LoVo (cell line): ENCODE data around the gene ROCK2.
"Not testable (repeated sequence)": the region's sequence is repeated elsewhere in the genome, so short reads cannot be mapped to it uniquely, and the experiment has no call there.

ENCODE experiments used
- DNase-seq: peaks from one replicate; pipeline ENCODE4 v3.0.0-alpha.2; 2016; ENCODE audit warnings: low spot score

ROCK2 gene

GRCh38 chr2:11179196-11179595 is 165.2 kb downstream of the ROCK2 start:
- DNase-seq: no peak

DNA sequence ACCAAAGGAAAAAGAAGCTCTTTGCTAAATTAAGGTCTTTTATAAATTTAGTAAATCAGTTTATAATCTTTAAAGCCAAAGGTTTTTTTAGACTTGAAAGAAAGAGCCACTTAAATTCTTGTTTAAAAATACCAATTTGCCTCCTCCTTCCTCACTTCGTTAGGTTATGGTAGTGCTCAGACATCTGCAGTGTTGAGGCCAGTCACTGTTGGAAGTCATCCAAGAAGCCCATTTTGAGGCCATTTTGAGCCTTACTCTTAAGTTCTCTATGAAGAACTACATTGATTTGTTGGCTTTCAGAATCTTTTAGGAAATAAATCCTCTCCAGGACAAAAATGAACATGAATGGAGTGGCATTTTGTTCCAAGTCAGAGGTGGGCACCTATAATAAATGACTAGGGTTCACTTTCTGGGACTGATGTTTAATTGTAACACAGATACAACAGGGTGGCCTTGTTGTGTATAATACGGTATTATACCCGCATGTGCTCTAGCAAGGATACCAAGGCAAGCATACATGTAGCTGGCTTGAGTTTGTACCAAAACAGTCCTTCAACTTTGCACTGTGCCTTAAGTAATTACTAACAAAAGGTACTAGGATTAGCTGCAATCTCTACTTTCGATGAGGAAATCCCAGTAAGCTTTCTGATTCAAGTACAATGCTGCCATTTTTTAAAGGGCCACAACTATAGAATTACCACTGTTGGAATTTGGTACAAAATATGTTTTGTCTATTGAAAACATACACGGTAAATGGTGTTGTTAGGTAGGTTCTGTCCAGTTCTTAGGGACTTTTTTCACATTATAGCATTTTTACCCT is 166.4 kb downstream of the ROCK2 start:
- no peak for DNase-seq

- no peak for DNase-seq
Measured at GRCh38 chr2:11175293-11175795, 169.1 kb downstream of the ROCK2 start.

- DNase-seq: no peak
Measured at GRCh38 chr2:11174222-11174621, 170.2 kb downstream of the ROCK2 start.

- DNase-seq: no peak
Measured at GRCh38 chr2:11169333-11169732, 175.1 kb downstream of the ROCK2 start.

GRCh38 chr2:11168488-11168887 is 175.9 kb downstream of the ROCK2 start:
- no peak for DNase-seq

GRCh38 chr2:11166476-11166875 is 178.0 kb downstream of the ROCK2 start:
- DNase-seq: no peak

DNA sequence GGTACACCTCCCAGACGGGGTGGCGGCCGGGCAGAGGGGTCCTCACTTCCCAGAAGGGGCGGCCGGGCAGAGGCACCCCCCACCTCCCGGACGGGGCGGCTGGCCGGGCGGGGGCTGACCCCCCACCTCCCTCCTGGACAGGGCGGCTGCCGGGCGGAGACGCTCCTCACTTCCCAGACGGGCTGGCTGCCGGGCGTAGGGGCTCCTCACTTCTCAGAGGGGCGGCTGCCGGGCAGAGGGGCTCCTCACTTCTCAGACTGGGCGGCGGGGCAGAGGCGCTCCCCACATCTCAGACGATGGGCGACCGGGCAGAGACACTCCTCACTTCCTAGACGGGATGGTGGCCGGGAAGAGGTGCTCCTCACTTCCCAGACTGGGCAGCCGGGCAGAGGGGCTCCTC is 179.4 kb downstream of the ROCK2 start:
- DNase-seq: not testable (repeated sequence)

- DNase-seq: no peak
Measured at GRCh38 chr2:11163439-11164317, 180.8 kb downstream of the ROCK2 start.

GRCh38 chr2:11161747-11162146 is 182.7 kb downstream of the ROCK2 start:
- no peak for DNase-seq

DNA sequence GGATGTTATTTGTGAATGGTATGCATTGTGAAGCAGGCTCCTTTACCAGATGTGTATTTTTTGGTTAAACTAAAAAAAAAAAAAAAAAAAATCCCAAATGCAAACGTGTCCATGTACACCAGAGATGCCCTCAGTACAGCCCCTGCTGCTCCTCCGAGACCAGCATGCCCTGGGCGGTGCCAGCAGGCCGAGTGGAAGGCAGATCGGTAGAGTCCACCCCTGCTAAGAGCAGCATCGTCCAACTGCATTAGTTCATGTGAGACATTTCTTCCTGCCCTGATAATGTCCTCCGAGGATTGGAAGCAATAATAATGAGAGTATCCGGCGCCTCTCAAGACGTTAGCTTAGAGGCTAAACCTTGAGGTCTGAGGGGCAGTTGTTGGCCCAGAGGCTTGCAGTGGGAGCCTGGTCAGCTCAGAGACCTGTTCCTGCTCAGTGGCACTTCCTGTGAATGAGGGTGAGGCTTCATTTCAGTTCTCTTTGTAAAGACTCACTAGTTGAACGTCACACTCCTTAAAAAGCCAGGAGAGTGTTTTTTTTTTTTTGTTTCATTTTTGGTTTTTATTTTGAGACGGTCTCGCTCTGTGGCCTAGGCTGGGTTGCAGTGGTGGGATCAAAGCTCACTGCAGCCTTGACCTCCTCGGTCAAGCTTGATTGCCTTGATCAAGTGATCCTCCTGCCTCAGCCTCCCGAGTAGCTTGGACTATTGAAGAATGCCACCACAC is 183.5 kb downstream of the ROCK2 start:
- DNase-seq: no peak

DNA sequence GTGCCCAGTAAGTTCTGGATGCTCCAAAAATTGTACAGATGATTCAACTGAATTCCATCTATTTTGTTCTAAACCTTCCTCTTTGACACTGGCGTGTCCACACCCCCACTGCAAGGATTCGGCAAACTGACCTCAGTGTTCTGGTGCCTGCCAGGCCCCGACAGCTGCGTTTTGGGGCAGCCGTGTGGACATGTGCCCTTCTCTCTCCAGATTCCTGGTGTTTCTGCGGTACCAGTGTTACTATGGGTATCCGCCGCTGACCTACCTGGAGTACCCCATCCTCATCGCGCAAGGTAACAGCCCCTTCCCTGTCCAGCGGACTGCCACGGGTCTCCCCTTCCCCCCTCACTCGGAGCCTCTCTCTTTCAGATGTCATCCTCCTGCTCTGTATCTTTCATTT is 184.2 kb downstream of the ROCK2 start:
- no peak for DNase-seq

DNA sequence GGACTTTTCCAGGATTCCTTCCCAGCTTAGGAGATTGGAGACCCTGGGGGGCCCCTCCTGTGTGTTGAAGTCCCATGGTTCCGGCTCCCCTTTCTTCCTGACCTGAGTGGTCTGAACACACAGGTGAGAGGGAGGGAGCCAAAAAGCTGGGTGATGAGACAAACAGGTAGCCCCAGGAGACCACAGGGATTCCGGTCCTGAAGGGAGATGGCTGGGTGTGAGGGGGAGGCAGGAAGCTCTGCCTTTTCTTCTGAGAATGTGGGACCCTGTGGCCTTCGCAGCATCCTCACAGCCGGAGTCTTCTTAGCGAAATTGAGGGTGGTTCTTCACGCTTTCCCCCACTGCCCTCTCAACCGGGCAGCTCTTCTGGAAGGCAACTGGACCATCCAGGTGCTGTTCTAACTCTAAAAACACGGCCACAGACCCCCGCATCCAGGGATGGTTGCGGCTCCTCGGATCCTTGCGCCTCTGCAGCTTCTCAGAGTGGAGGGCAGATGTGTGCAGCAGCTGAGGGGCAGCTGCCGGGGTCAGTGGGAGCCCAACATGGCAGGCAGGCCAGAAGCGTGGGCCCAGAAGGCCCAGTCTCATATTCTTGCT is 184.8 kb downstream of the ROCK2 start:
- DNase-seq: no peak

DNA sequence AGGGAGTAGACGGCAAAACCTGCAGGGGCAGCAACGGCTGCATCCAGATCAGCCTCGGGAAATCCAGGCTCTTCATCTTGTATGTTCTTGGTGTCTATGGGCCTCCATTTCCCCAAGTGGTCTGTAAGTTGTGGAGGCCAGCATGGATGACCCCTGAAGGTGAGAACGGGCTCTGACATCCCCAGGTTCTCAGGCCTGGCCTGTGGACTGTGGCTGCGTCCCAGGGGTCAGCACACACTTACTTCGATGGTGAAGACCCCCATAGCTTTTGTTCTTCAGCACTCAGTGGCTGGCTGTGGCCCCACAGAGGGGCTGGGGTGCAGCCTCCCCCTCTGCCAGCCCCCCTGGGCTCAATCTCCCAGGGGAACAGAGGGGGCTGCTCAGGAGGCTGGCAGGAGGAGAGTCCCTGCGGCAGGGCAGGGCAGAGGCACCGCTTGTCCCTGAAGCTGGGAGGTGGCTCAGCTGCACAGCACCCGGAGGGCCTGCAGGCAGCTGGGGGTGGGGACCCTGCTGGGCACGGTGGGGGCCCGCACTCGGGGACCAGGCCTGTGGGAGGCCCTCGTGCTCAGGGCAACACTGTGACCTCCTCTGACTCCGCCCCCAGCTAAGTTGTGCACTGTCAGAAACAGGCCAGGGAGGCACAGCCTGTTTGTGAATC is 185.4 kb downstream of the ROCK2 start:
- no peak for DNase-seq

GRCh38 chr2:11157731-11158130 is 186.7 kb downstream of the ROCK2 start:
- no peak for DNase-seq

DNA sequence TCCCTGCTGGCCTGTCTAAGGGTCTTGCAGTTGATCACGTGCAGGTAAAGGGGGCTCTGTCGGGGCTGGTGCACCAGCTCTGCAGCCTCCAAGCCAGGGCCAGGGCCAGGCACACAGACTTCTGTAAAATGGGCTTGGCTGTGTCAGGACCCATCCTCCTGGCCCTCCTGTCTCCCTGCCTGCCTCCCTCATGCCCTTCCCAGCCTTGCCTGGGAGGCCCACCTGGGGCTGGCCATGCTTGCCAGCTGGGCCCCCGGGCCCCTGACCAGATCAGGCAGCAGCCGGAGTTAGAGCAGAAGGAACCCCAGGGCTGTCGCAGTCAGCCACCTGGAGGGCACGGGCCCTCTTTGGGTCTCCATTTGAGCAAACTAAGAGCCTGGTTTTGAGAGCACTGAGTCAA is 187.1 kb downstream of the ROCK2 start:
- no peak for DNase-seq

DNA sequence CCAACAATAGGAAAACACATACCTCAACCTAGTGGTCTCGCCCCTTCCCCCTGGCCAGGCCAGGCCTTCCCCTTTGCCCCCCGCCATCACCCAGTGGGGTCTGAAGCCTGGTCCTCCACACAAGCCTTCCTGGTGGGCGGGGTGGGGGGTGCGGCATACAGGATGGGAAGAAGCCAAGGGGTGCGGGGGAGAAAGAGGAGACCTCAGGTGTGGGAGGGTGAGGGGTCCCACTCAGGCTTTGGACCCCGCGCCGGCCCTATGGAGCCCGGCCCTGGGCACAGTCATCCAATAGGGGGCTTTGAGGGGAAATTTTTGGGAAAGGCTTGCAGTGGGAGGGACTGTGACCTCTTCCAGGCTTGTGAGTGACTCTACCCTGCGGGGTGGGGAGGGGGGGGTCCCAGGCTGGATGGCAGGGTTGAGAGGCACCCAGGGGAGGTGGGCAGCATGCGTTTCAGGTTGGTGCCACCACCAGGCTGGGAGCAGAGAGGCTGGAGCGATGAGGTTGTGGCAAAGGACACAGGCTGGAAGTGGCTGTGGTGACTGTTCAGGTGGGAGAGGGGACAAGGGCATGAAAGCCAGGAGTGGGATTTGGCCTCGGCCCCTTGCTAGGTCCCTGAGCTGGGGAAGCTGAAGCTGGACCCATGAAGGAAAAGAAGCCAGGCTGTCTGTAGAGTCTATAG is 187.9 kb downstream of the ROCK2 start:
- no peak for DNase-seq

DNA sequence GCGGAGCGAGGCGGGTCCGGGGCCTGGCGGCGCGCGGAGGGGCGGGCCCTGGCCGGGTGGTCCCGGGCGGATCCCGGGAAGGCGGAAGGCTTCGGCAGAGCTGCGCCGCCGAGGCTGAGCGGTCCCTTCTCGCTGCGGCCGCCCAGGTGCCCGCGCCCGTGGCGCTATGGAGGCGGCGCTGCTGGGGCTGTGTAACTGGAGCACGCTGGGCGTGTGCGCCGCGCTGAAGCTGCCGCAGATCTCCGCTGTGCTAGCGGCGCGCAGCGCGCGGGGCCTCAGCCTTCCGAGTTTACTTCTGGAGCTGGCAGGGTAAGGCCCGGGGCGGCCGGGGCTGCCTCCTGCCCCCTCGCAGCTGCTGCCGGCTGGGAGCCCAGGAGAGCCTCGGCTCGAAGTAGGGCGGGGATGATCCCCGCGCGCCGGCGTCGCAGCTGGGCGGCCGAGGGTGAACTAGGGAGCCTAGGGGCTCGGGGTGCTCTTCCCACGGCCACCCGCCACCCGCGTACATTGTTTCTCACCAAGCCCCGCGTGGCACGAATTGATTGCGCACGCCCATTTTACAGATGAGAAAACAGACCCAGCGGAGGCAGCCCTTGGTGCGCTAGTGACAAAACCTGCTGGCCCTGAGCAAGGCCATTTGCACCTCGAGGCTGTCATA is 188.9 kb downstream of the ROCK2 start, which contains the start of gene SLC66A3:
SLC66A3 (plus strand) TSS at position 87 of the 655 bp plus-strand sequence; CDS start at position 167, 80 bp downstream.
- DNase-seq: peak; percentile 93

DNA sequence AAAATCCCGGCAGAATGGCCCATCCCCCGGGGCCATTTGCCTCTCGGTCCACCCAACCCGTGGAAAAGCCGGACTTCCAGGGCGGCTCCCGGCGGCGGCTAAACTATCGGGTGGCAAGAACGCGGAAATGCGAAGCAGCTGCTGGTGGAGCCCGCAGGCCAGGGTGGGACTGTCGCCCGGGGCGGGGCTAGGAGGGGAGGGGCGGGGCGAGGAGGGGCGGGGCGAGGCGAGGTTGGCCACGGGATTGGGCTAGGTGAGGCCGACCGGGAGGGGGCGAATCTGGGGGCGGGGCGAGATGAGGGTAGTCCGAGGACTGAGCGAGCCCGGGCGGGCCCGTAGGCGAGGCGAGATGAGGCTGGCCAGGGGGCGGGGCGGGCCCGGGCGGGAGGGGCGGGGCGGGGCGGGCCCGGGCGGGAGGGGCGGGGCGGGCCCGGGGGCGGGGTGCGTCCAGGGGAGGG is 189.5 kb downstream of the ROCK2 start:
- DNase-seq: peak; percentile 94
